ENCODE measurements around the gene TAB3. TPM values are rescaled to one million over a fixed set of nuclear protein-coding genes. Genes with fewer than 3 reads are reported as not detected.

Gene TAB3
- total and polyA plus RNA-seq, 4 experiments from 2014 or later = 4.8 to 23.8 (median 13.9) TPM

GRCh38 chrX:30900227-30900626 lies 11.2 kb upstream of the TAB3 start:
- no peaks in the 10 kb centered on the region for H3K27me3 ChIP-seq (ENCODE audit: insufficient read depth, low read length)
- no peaks in the 10 kb centered on the region for H3K9me3 ChIP-seq (ENCODE audit: control insufficient read depth in 1 of 2, low read length in 2 of 2)
- DNase-seq = no peak
- POLR2A ChIA-PET (ENCODE audit: partially characterized antibody) = no interaction called here
- CTCF ChIA-PET (ENCODE audit: partially characterized antibody) = no interaction called here
- Mint-ChIP-seq H3K4me1 (no peaks in the 10 kb centered on the region), H3K9me3 (peaks cover 0 to 2% (median 0%) of the 10 kb centered on the region in 8 donors), H3K27me3 (peaks cover 0 to 5% of the 10 kb centered on the region in 2 donors), H3K4me3 (no peak overlapping the region), H3K27ac (no peak overlapping the region), H3K36me3 (no peaks in the 10 kb centered on the region)
- H3K4me1 ChIP-seq (ENCODE audit: insufficient read depth, low read length) = no peaks in the 10 kb centered on the region
- intact Hi-C loops (cut with micrococcal nuclease) = no loop called here
- no peak overlapping the region for H3K27ac ChIP-seq (ENCODE audit: low read depth, low read length)
- H3K36me3 ChIP-seq (ENCODE audit: insufficient read depth, low read length) = no peaks in the 10 kb centered on the region
- H3K4me3 ChIP-seq (ENCODE audit: low read length in 2 of 2) = no peak overlapping the region

- Mint-ChIP-seq H3K27ac (no peak overlapping the region), H3K4me1 (no peaks in the 10 kb centered on the region), H3K4me3 (no peak overlapping the region), H3K36me3 (no peaks in the 10 kb centered on the region), H3K27me3 (peaks cover 0 to 4% of the 10 kb centered on the region in 2 donors), H3K9me3 (peaks cover 0 to 2% (median 0%) of the 10 kb centered on the region in 8 donors)
- DNase-seq = no peak
- no peak overlapping the region for H3K27ac ChIP-seq (ENCODE audit: low read depth, low read length)
- H3K4me1 ChIP-seq (ENCODE audit: insufficient read depth, low read length) = no peaks in the 10 kb centered on the region
- intact Hi-C loops (cut with micrococcal nuclease) = no loop called here
- no peaks in the 10 kb centered on the region for H3K27me3 ChIP-seq (ENCODE audit: insufficient read depth, low read length)
- H3K36me3 ChIP-seq (ENCODE audit: insufficient read depth, low read length) = no peaks in the 10 kb centered on the region
- ChIA-PET POLR2A (ENCODE audit: partially characterized antibody) (no interaction called here), CTCF (ENCODE audit: partially characterized antibody) (no interaction called here)
- H3K9me3 ChIP-seq (ENCODE audit: control insufficient read depth in 1 of 2, low read length in 2 of 2) = no peaks in the 10 kb centered on the region
- no peak overlapping the region for H3K4me3 ChIP-seq (ENCODE audit: low read length in 2 of 2)
These were observed 9.8 kb upstream of the TAB3 start for GRCh38 chrX:30898886-30899285.

- H3K4me1 Mint-ChIP-seq = peaks cover 0 to 1% (median 0%) of the 10 kb centered on the region in 4 donors
- intact Hi-C loops (cut with micrococcal nuclease) = no loop called here
- peaks cover 0 to 2% (median 0%) of the 10 kb centered on the region in 8 donors for H3K9me3 Mint-ChIP-seq
- H3K36me3 ChIP-seq (ENCODE audit: insufficient read depth, low read length) = no peaks in the 10 kb centered on the region
- H3K27ac Mint-ChIP-seq = no peak overlapping the region
- no peak overlapping the region for H3K4me3 ChIP-seq (ENCODE audit: low read length in 2 of 2)
- ChIA-PET POLR2A (ENCODE audit: partially characterized antibody) (no interaction called here), CTCF (ENCODE audit: partially characterized antibody) (no interaction called here)
- no peak overlapping the region for H3K4me3 Mint-ChIP-seq
- H3K27me3 ChIP-seq (ENCODE audit: insufficient read depth, low read length) = no peaks in the 10 kb centered on the region
- DNase-seq = no peak
- H3K27me3 Mint-ChIP-seq = peaks cover 0 to 4% of the 10 kb centered on the region in 2 donors
- H3K9me3 ChIP-seq (ENCODE audit: control insufficient read depth in 1 of 2, low read length in 2 of 2) = no peaks in the 10 kb centered on the region
- H3K36me3 Mint-ChIP-seq = no peaks in the 10 kb centered on the region
- no peak overlapping the region for H3K27ac ChIP-seq (ENCODE audit: low read depth, low read length)
- no peaks in the 10 kb centered on the region for H3K4me1 ChIP-seq (ENCODE audit: insufficient read depth, low read length)
These were observed 6.3 kb upstream of the TAB3 start for GRCh38 chrX:30895370-30895769.

GRCh38 chrX:30893206-30893605 lies 4.2 kb upstream of the TAB3 start:
- DNase-seq = no peak
- H3K36me3 Mint-ChIP-seq = peaks cover 0 to 4% of the 10 kb centered on the region in 2 donors
- Histone ChIP-seq H3K4me3 (ENCODE audit: low read length in 2 of 2) (no peak overlapping the region), H3K4me1 (ENCODE audit: insufficient read depth, low read length) (peaks cover 6% of the 10 kb centered on the region), H3K36me3 (ENCODE audit: insufficient read depth, low read length) (no peaks in the 10 kb centered on the region), H3K9me3 (ENCODE audit: control insufficient read depth in 1 of 2, low read length in 2 of 2) (no peaks in the 10 kb centered on the region), H3K27ac (ENCODE audit: low read depth, low read length) (no peak overlapping the region), H3K27me3 (ENCODE audit: insufficient read depth, low read length) (no peaks in the 10 kb centered on the region)
- peaks cover 0 to 4% of the 10 kb centered on the region in 2 donors for H3K27me3 Mint-ChIP-seq
- no peaks in the 10 kb centered on the region for H3K9me3 Mint-ChIP-seq
- intact Hi-C loops (cut with micrococcal nuclease) = no loop called here
- no peak overlapping the region for H3K27ac Mint-ChIP-seq
- ChIA-PET POLR2A (ENCODE audit: partially characterized antibody) (no interaction called here), CTCF (ENCODE audit: partially characterized antibody) (no interaction called here)
- peaks cover 1 to 15% (median 7%) of the 10 kb centered on the region in 4 donors for H3K4me1 Mint-ChIP-seq
- H3K4me3 Mint-ChIP-seq = no peak overlapping the region

- DNase-seq = no peak
- H3K9me3 ChIP-seq (ENCODE audit: control insufficient read depth in 1 of 2, low read length in 2 of 2) = no peaks in the 10 kb centered on the region
- ChIA-PET CTCF (ENCODE audit: partially characterized antibody) (no interaction called here), POLR2A (ENCODE audit: partially characterized antibody) (no interaction called here)
- H3K27ac ChIP-seq (ENCODE audit: low read depth, low read length) = no peak overlapping the region
- no peaks in the 10 kb centered on the region for H3K9me3 Mint-ChIP-seq
- no peak overlapping the region for H3K4me3 Mint-ChIP-seq
- H3K36me3 Mint-ChIP-seq = peaks cover 0 to 4% of the 10 kb centered on the region in 2 donors
- intact Hi-C loops (cut with micrococcal nuclease) = no loop called here
- no peaks in the 10 kb centered on the region for H3K27me3 ChIP-seq (ENCODE audit: insufficient read depth, low read length)
- H3K36me3 ChIP-seq (ENCODE audit: insufficient read depth, low read length) = no peaks in the 10 kb centered on the region
- no peak overlapping the region for H3K4me3 ChIP-seq (ENCODE audit: low read length in 2 of 2)
- H3K27me3 Mint-ChIP-seq = peaks cover 0 to 4% of the 10 kb centered on the region in 2 donors
- peak overlapping the region in 1 of 7 donors; percentile 53 for H3K27ac Mint-ChIP-seq
- H3K4me1 Mint-ChIP-seq = peaks cover 4 to 21% (median 12%) of the 10 kb centered on the region in 4 donors
- peaks cover 12% of the 10 kb centered on the region for H3K4me1 ChIP-seq (ENCODE audit: insufficient read depth, low read length)
These were observed 3.5 kb upstream of the TAB3 start for GRCh38 chrX:30892591-30892990.

- peak in 1 of 5 donors; percentile 39 for DNase-seq
These were observed 418 bp downstream of the TAB3 start for GRCh38 chrX:30888526-30889146.

GRCh38 chrX:30887721-30888120 lies 1.3 kb downstream of the TAB3 start:
- peak overlapping the region; percentile 83 to 93 (median 87) for H3K4me3 Mint-ChIP-seq
- peak overlapping the region; percentile 41 to 91 (median 81) for H3K27ac Mint-ChIP-seq
- peaks cover 0 to 5% of the 10 kb centered on the region in 2 donors for H3K36me3 Mint-ChIP-seq
- POLR2A ChIA-PET (ENCODE audit: partially characterized antibody) = no interaction called here
- H3K4me3 ChIP-seq (ENCODE audit: low read length in 2 of 2) = peak overlapping the region in 1 of 2 donors; percentile 65
- H3K9me3 Mint-ChIP-seq = peaks cover 0 to 2% (median 0%) of the 10 kb centered on the region in 8 donors
- H3K27ac ChIP-seq (ENCODE audit: low read depth, low read length) = no peak overlapping the region
- peak in 1 of 5 donors; percentile 0 for DNase-seq
- intact Hi-C loops (cut with micrococcal nuclease) = loop anchor here (2.0 to 10.0 kb wide), 3 partner anchors 57 to 311 kb away; partner anchors contain the start of gene TASL
- H3K9me3 ChIP-seq (ENCODE audit: control insufficient read depth in 1 of 2, low read length in 2 of 2) = no peaks in the 10 kb centered on the region
- H3K4me1 Mint-ChIP-seq = peaks cover 13 to 62% (median 43%) of the 10 kb centered on the region in 4 donors
- no peaks in the 10 kb centered on the region for H3K27me3 Mint-ChIP-seq
- CTCF ChIA-PET (ENCODE audit: partially characterized antibody) = no interaction called here
- H3K36me3 ChIP-seq (ENCODE audit: insufficient read depth, low read length) = no peaks in the 10 kb centered on the region
- H3K27me3 ChIP-seq (ENCODE audit: insufficient read depth, low read length) = no peaks in the 10 kb centered on the region
- H3K4me1 ChIP-seq (ENCODE audit: insufficient read depth, low read length) = peaks cover 51% of the 10 kb centered on the region

More at GRCh38 chrX:30888526-30889146, 418 bp downstream of the TAB3 start:
- peaks cover 13 to 57% (median 38%) of the 10 kb centered on the region in 4 donors for H3K4me1 Mint-ChIP-seq
- Histone ChIP-seq H3K4me1 (ENCODE audit: insufficient read depth, low read length) (peaks cover 43% of the 10 kb centered on the region), H3K27ac (ENCODE audit: low read depth, low read length) (peak overlapping the region; percentile 72), H3K27me3 (ENCODE audit: insufficient read depth, low read length) (no peaks in the 10 kb centered on the region), H3K9me3 (ENCODE audit: control insufficient read depth in 1 of 2, low read length in 2 of 2) (no peaks in the 10 kb centered on the region), H3K4me3 (ENCODE audit: low read length in 2 of 2) (peak overlapping the region; percentile 57 to 65), H3K36me3 (ENCODE audit: insufficient read depth, low read length) (no peaks in the 10 kb centered on the region)
- peak overlapping the region; percentile 83 to 93 (median 87) for H3K4me3 Mint-ChIP-seq
- no peaks in the 10 kb centered on the region for H3K27me3 Mint-ChIP-seq
- ChIA-PET POLR2A (ENCODE audit: partially characterized antibody) (interaction anchor here (1.4 kb wide), 1 partner anchor 57 kb away, joined by 3 read pairs; no protein-coding TSS in a partner anchor), CTCF (ENCODE audit: partially characterized antibody) (no interaction called here)
- H3K9me3 Mint-ChIP-seq = peaks cover 0 to 2% (median 0%) of the 10 kb centered on the region in 8 donors
- H3K27ac Mint-ChIP-seq = peak overlapping the region; percentile 68 to 91 (median 83)
- peaks cover 0 to 5% of the 10 kb centered on the region in 2 donors for H3K36me3 Mint-ChIP-seq
- intact Hi-C loops (cut with micrococcal nuclease) = loop anchor here (1.0 to 10.0 kb wide), 4 partner anchors 58 to 312 kb away; partner anchors contain the start of genes GK and TASL
